ENCODE data around the gene CYSLTR2. TPM values are rescaled to one million over a fixed set of nuclear protein-coding genes. Genes with fewer than 3 reads are reported as not detected.

Gene CYSLTR2, protein sequence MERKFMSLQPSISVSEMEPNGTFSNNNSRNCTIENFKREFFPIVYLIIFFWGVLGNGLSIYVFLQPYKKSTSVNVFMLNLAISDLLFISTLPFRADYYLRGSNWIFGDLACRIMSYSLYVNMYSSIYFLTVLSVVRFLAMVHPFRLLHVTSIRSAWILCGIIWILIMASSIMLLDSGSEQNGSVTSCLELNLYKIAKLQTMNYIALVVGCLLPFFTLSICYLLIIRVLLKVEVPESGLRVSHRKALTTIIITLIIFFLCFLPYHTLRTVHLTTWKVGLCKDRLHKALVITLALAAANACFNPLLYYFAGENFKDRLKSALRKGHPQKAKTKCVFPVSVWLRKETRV
- 0.75 and 0.78 TPM in 2 replicates for total RNA-seq

GRCh38 chr13:48653472-48653939, at the start of gene CYSLTR2:
Gene CYSLTR2, plus strand, starts transcription at chr13:48653929. Its CDS starts 52,889 bp downstream, at chr13:48706818.
- peaks cover 26% of the 10 kb centered on the region for H3K4me1 Mint-ChIP-seq (ENCODE audit: low read depth)
- H3K9me3 Mint-ChIP-seq: no peaks in the 10 kb centered on the region
- peak; percentile 27 for DNase-seq (ENCODE audit: low spot score)
- peak within 1 kb of the TSS; percentile 83 for H3K27ac Mint-ChIP-seq
- no peaks in the 10 kb centered on the region for H3K27me3 Mint-ChIP-seq (ENCODE audit: insufficient read depth)
- intact Hi-C loops (cut with micrococcal nuclease): loop anchor here (5.0 to 10.0 kb wide), 3 partner anchors 114 to 421 kb away; partner anchors contain the start of genes FNDC3A and ITM2B
- no peaks in the 10 kb centered on the region for H3K36me3 Mint-ChIP-seq (ENCODE audit: low read depth)
- H3K4me3 Mint-ChIP-seq: peak within 1 kb of the TSS; percentile 78

DNA sequence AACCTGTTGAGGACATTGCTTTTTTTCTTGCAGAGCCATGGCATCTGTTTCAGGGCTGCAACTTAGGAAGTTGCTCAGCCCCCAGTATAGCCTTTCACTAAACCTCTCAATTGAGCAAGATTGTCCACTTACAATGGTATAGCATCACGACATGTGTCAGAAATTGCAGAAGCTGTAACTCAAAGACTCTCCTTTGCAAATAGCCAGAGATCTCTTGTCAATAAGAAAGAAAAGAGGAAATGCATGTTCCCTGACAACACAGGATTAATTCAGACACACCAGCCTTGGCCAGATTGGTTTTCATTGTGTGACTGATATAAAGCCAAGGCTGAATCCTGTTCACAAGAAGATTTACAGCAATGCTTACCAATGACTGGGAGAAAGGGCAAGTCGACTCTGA, 38.7 kb upstream of the CYSLTR2 start:
- Mint-ChIP-seq H3K36me3 (ENCODE audit: low read depth) (no peaks in the 10 kb centered on the region), H3K4me1 (ENCODE audit: low read depth) (no peaks in the 10 kb centered on the region), H3K9me3 (peaks cover 26% of the 10 kb centered on the region), H3K27ac (no peak overlapping the region), H3K27me3 (ENCODE audit: insufficient read depth) (peaks cover 9% of the 10 kb centered on the region), H3K4me3 (no peak overlapping the region)
- DNase-seq (ENCODE audit: low spot score): no peak
- intact Hi-C loops (cut with micrococcal nuclease): no loop called here

DNA sequence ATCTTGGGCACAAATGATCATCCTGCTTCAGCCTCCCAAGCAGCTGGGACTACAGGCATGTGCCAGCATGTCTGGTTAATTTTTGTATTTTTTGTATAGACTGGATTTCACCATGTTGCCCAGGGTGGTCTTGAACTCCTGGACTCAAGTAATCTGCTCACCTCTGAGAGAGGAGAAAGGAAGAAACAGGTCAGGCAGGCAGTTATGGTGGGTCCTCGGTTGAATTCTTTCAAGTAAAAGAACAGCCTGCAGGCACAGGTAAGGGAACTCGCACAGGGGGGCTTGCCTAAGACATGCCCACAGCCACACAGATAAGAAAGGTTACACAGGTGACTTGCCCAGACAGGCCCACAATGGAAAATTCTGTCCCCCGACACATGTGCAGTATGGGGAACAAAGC, 34.8 kb upstream of the CYSLTR2 start:
- H3K4me1 Mint-ChIP-seq (ENCODE audit: low read depth): no peaks in the 10 kb centered on the region
- DNase-seq (ENCODE audit: low spot score): no peak
- intact Hi-C loops (cut with micrococcal nuclease): no loop called here
- H3K4me3 Mint-ChIP-seq: no peak overlapping the region
- H3K9me3 Mint-ChIP-seq: peaks cover 33% of the 10 kb centered on the region
- H3K36me3 Mint-ChIP-seq (ENCODE audit: low read depth): no peaks in the 10 kb centered on the region
- no peak overlapping the region for H3K27ac Mint-ChIP-seq
- H3K27me3 Mint-ChIP-seq (ENCODE audit: insufficient read depth): peaks cover 3% of the 10 kb centered on the region

- DNase-seq (ENCODE audit: low spot score): no peak
- H3K4me3 Mint-ChIP-seq: no peak overlapping the region
- no peaks in the 10 kb centered on the region for H3K36me3 Mint-ChIP-seq (ENCODE audit: low read depth)
- no peak overlapping the region for H3K27ac Mint-ChIP-seq
- H3K27me3 Mint-ChIP-seq (ENCODE audit: insufficient read depth): no peaks in the 10 kb centered on the region
- H3K9me3 Mint-ChIP-seq: peaks cover 30% of the 10 kb centered on the region
- intact Hi-C loops (cut with micrococcal nuclease): no loop called here
- no peaks in the 10 kb centered on the region for H3K4me1 Mint-ChIP-seq (ENCODE audit: low read depth)
Observed at GRCh38 chr13:48621056-48621455, 32.7 kb upstream of the CYSLTR2 start.

- H3K36me3 Mint-ChIP-seq (ENCODE audit: low read depth): no peaks in the 10 kb centered on the region
Observed at GRCh38 chr13:48624016-48624415, 29.7 kb upstream of the CYSLTR2 start.

GRCh38 chr13:48624858-48625257, 28.9 kb upstream of the CYSLTR2 start:
- intact Hi-C loops (cut with micrococcal nuclease): no loop called here
- no peaks in the 10 kb centered on the region for H3K4me1 Mint-ChIP-seq (ENCODE audit: low read depth)
- peaks cover 4% of the 10 kb centered on the region for H3K27me3 Mint-ChIP-seq (ENCODE audit: insufficient read depth)
- H3K9me3 Mint-ChIP-seq: peaks cover 14% of the 10 kb centered on the region
- H3K36me3 Mint-ChIP-seq (ENCODE audit: low read depth): no peaks in the 10 kb centered on the region
- no peak overlapping the region for H3K4me3 Mint-ChIP-seq
- H3K27ac Mint-ChIP-seq: no peak overlapping the region
- no peak for DNase-seq (ENCODE audit: low spot score)

More at GRCh38 chr13:48624016-48624415, 29.7 kb upstream of the CYSLTR2 start:
- Mint-ChIP-seq H3K9me3 (peaks cover 14% of the 10 kb centered on the region), H3K4me1 (ENCODE audit: low read depth) (no peaks in the 10 kb centered on the region), H3K27ac (no peak overlapping the region), H3K4me3 (no peak overlapping the region), H3K27me3 (ENCODE audit: insufficient read depth) (peaks cover 4% of the 10 kb centered on the region)
- no peak for DNase-seq (ENCODE audit: low spot score)
- intact Hi-C loops (cut with micrococcal nuclease): no loop called here

DNA sequence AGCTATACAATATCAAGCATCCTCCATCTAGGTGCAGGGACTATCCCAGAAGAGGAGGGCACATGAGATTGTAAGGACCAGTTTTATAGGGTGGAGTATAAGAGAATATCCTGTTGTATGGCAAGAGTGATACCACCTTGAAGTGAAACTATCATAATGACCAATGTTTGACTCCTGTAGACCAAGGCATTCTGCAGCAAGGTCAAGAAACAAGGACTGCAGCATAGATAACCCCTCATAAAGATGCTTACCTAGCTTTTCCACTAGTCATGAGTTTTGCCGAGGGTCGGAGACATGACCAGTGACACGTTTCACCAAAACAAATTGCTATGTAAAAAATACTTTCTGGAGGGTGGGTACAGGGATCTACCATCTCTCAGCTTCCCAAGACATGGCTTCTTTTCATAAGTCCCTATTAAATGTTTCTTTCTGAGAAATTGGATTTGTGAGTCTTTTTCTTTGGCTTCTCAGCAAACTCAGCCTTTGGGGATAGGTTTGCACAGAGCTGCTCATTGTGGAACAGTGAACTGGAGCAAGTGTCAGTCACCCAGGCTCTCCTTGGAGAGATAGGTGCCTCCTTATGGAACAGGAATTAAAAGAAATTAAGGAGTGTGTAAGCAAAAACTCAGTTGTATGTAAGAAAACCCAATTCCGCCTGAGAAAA, 28.2 kb upstream of the CYSLTR2 start:
- no peak for DNase-seq (ENCODE audit: low spot score)
- Mint-ChIP-seq H3K9me3 (peaks cover 7% of the 10 kb centered on the region), H3K27me3 (ENCODE audit: insufficient read depth) (peaks cover 8% of the 10 kb centered on the region), H3K27ac (no peak overlapping the region), H3K4me3 (no peak overlapping the region), H3K36me3 (ENCODE audit: low read depth) (no peaks in the 10 kb centered on the region), H3K4me1 (ENCODE audit: low read depth) (no peaks in the 10 kb centered on the region)
- intact Hi-C loops (cut with micrococcal nuclease): no loop called here

DNA sequence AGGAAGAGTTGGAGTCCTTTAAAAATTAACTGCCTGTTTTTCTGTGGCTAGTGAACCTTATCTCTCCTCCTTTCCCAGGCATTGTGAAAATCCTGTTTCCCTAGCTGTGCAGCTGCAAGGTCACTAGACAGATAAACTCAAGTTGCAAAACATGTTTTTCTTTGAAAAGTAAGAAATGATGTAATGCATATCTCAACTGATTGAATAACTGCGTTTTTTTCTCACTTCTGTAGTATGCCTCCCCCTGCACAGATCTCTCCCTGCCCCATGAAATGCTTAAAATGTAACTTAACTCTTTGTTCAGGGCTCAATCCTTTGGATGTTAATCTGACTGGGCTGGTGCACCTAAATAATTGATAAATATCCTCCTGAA, 27.7 kb upstream of the CYSLTR2 start:
- Mint-ChIP-seq H3K9me3 (peaks cover 6% of the 10 kb centered on the region), H3K36me3 (ENCODE audit: low read depth) (no peaks in the 10 kb centered on the region), H3K27me3 (ENCODE audit: insufficient read depth) (peaks cover 8% of the 10 kb centered on the region), H3K27ac (no peak overlapping the region), H3K4me1 (ENCODE audit: low read depth) (no peaks in the 10 kb centered on the region), H3K4me3 (no peak overlapping the region)
- intact Hi-C loops (cut with micrococcal nuclease): no loop called here
- DNase-seq (ENCODE audit: low spot score): no peak

- intact Hi-C loops (cut with micrococcal nuclease): no loop called here
- Mint-ChIP-seq H3K4me1 (ENCODE audit: low read depth) (no peaks in the 10 kb centered on the region), H3K27me3 (ENCODE audit: insufficient read depth) (peaks cover 8% of the 10 kb centered on the region), H3K9me3 (no peaks in the 10 kb centered on the region), H3K4me3 (no peak overlapping the region), H3K27ac (no peak overlapping the region), H3K36me3 (ENCODE audit: low read depth) (no peaks in the 10 kb centered on the region)
- no peak for DNase-seq (ENCODE audit: low spot score)
Observed at GRCh38 chr13:48626726-48627451, 26.8 kb upstream of the CYSLTR2 start.

DNA sequence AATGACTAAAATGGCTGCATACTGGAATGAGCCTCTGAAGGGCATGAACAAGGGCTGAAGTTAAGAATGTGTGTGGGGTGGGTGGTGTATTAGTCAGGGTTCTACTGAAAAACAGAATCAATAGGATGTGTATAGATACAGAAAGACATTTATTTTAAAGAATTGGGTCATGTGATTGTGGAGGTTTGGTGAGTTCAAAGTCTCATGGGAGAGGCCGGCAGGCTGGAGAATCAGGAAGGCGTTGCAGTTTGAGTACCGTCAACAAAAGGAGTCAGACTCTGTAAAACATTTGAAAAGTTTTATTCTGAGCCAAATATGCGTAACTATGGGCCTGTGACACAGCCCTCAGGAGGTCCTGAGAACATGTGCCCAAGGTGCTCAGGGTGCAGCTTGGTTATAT, 24.5 kb upstream of the CYSLTR2 start:
- intact Hi-C loops (cut with micrococcal nuclease): no loop called here
- Mint-ChIP-seq H3K36me3 (ENCODE audit: low read depth) (no peaks in the 10 kb centered on the region), H3K27ac (no peak overlapping the region), H3K9me3 (no peaks in the 10 kb centered on the region), H3K27me3 (ENCODE audit: insufficient read depth) (peaks cover 10% of the 10 kb centered on the region), H3K4me1 (ENCODE audit: low read depth) (peaks cover 4% of the 10 kb centered on the region), H3K4me3 (no peak overlapping the region)
- no peak for DNase-seq (ENCODE audit: low spot score)

GRCh38 chr13:48630291-48630690, 23.4 kb upstream of the CYSLTR2 start:
- Mint-ChIP-seq H3K4me3 (no peak overlapping the region), H3K27me3 (ENCODE audit: insufficient read depth) (peaks cover 10% of the 10 kb centered on the region), H3K4me1 (ENCODE audit: low read depth) (peaks cover 4% of the 10 kb centered on the region), H3K27ac (no peak overlapping the region), H3K9me3 (no peaks in the 10 kb centered on the region), H3K36me3 (ENCODE audit: low read depth) (no peaks in the 10 kb centered on the region)
- intact Hi-C loops (cut with micrococcal nuclease): no loop called here
- no peak for DNase-seq (ENCODE audit: low spot score)

GRCh38 chr13:48630773-48631172, 23.0 kb upstream of the CYSLTR2 start:
- intact Hi-C loops (cut with micrococcal nuclease): no loop called here
- DNase-seq (ENCODE audit: low spot score): no peak
- peaks cover 4% of the 10 kb centered on the region for H3K4me1 Mint-ChIP-seq (ENCODE audit: low read depth)
- no peaks in the 10 kb centered on the region for H3K9me3 Mint-ChIP-seq
- H3K27me3 Mint-ChIP-seq (ENCODE audit: insufficient read depth): peaks cover 10% of the 10 kb centered on the region
- no peak overlapping the region for H3K27ac Mint-ChIP-seq
- H3K4me3 Mint-ChIP-seq: no peak overlapping the region
- H3K36me3 Mint-ChIP-seq (ENCODE audit: low read depth): no peaks in the 10 kb centered on the region

DNA sequence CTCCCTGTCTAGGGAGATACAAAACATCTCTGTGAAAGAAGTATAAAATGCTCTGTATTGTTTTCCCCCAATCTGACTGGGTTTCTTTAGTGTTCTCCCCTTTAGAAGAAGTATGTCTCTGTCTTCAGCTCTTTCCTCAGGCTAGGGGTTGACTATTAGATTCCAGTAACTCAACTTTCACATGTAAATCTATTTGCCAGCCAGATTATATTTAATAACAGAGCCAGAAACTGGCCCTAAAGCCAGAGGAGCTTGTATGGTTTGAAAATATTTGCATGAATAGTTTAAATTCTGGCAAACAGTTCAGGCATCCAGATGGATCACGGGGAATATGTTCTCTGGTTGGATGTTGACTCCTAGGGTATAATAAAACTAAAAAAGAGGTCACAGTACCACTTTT, 22.3 kb upstream of the CYSLTR2 start:
- Mint-ChIP-seq H3K4me3 (no peak overlapping the region), H3K36me3 (ENCODE audit: low read depth) (no peaks in the 10 kb centered on the region), H3K27ac (no peak overlapping the region), H3K9me3 (peaks cover 5% of the 10 kb centered on the region), H3K4me1 (ENCODE audit: low read depth) (peaks cover 4% of the 10 kb centered on the region), H3K27me3 (ENCODE audit: insufficient read depth) (peaks cover 10% of the 10 kb centered on the region)
- intact Hi-C loops (cut with micrococcal nuclease): no loop called here
- DNase-seq (ENCODE audit: low spot score): no peak

Data from activated T-helper 1 cell treated with anti-CD3 and anti-CD28 coated beads, Interleukin-12 subunit alpha, Interleukin-12 subunit beta, Interleukin-2, Interleukin-4 antibody, amounts not matched to agents 30 ng/mL and 10 ng/mL and 1 ng/mL, durations not matched to agents 14 hours and 24 hours and 36 hours (primary cell).